GM19455 (cell line): ENCODE data around the gene KANSL3.

ENCODE experiments used
- ATAC-seq: cut with Tn5 transposase; IDR thresholded peaks from one replicate; pipeline ENCODE4 v1.9.1; 2021; ENCODE audit not compliant: unreplicated experiment

The KANSL3 gene

GRCh38 chr2:96546797-96547196 is 91.3 kb downstream of the KANSL3 start:
- no peak for ATAC-seq

GRCh38 chr2:96546321-96546720 is 91.8 kb downstream of the KANSL3 start:
- ATAC-seq = no peak
